ENCODE results near the gene AOPEP.

DNA sequence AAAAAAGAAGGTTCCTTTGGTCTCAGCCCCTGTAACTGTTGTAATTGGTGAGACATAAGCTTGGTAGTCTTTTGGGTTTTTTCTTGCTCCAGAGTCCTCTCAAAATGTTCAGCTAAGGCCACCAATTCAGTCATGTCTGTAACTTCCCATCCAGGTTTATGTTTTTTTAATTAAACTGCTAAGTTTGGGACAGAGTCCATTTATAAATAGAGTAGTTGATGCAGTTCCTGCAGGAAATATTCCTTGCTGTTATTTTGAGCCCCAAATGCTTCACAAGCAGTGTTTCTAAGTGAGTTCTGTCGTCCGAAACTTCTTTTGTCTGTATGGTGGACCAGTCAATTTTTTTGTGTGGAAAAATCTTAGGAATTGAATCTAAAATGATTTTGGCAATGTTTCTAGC, 155.0 kb downstream of the AOPEP start:
- no peak for TF ChIP-seq EZH2phosphoT487 (IDR thresholded peaks at IDR 0.05; ENCODE audit: borderline replicate concordance, low read length)
- TF ChIP-seq, protein P1, sequence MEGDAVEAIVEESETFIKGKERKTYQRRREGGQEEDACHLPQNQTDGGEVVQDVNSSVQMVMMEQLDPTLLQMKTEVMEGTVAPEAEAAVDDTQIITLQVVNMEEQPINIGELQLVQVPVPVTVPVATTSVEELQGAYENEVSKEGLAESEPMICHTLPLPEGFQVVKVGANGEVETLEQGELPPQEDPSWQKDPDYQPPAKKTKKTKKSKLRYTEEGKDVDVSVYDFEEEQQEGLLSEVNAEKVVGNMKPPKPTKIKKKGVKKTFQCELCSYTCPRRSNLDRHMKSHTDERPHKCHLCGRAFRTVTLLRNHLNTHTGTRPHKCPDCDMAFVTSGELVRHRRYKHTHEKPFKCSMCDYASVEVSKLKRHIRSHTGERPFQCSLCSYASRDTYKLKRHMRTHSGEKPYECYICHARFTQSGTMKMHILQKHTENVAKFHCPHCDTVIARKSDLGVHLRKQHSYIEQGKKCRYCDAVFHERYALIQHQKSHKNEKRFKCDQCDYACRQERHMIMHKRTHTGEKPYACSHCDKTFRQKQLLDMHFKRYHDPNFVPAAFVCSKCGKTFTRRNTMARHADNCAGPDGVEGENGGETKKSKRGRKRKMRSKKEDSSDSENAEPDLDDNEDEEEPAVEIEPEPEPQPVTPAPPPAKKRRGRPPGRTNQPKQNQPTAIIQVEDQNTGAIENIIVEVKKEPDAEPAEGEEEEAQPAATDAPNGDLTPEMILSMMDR (IDR thresholded peaks at IDR 0.05; ENCODE audit: low read depth, low read length, poor library complexity, severe bottlenecking) = no peak

Measured in DOHH2 (cell line).